Breast epithelium (tissue), 3 donors: Measurements from ENCODE around the gene TMEM38A.

Source experiments
- CTCF ChIP-seq, 3 donors: fragments of 450-650 bp; IDR thresholded peaks; one replicate each; pipeline ENCODE4 v1.5.1; 2016 to 2017; ENCODE audit warnings: antibody characterized with exemption in 3 of 3, mild to moderate bottlenecking in 3 of 3, moderate library complexity in 3 of 3
- POLR2A ChIP-seq: fragments of 450-650 bp; IDR thresholded peaks from one replicate; pipeline ENCODE4 v1.6.1; 2016; ENCODE audit warnings: antibody characterized with exemption, mild to moderate bottlenecking, moderate library complexity

GRCh38 chr19:16661480-16662034 is 618 bp downstream of the TMEM38A start:
- TF ChIP-seq CTCF (IDR thresholded peaks at IDR 0.05): no peak
- no peak for TF ChIP-seq POLR2A
